H9 (cell line): Measurements from ENCODE around the gene LECT2. TPM values are rescaled to one million over a fixed set of nuclear protein-coding genes. Genes with fewer than 3 reads are reported as not detected.
A peak's percentile ranks its signal among the peaks of the same experiment; 100 is the strongest.

Source experiments
- DNase-seq: peaks from one replicate; pipeline ENCODE4 v3.0.0-alpha.2; 2017
- H2AFZ ChIP-seq: one replicate; pipeline ENCODE4 v1.6.1; 2013; ENCODE audit warnings: mild to moderate bottlenecking, low read length, control low read depth, moderate library complexity
- H2AK5ac ChIP-seq: 2 replicates; pipeline ENCODE4 v1.6.1; 2013; ENCODE audit warnings: low read length, control low read depth, mixed read lengths; ENCODE audit not compliant: insufficient read length
- H2BK120ac ChIP-seq: one replicate; pipeline ENCODE4 v1.6.1; 2013; ENCODE audit warnings: low read depth, mild to moderate bottlenecking, low read length, control low read depth, inconsistent platforms; ENCODE audit not compliant: poor library complexity, severe bottlenecking
- H2BK12ac ChIP-seq: 2 replicates; pipeline ENCODE4 v1.6.1; 2013; ENCODE audit warnings: low read length, control low read depth, mixed read lengths, low read depth; ENCODE audit not compliant: insufficient read length
- H2BK15ac ChIP-seq: 2 replicates; pipeline ENCODE4 v1.6.1; 2013; ENCODE audit warnings: low read depth, low read length, control low read depth
- H2BK20ac ChIP-seq: one replicate; pipeline ENCODE4 v1.6.1; 2013; ENCODE audit warnings: low read depth, mild to moderate bottlenecking, low read length, control low read depth, inconsistent platforms; ENCODE audit not compliant: poor library complexity, severe bottlenecking
- H2BK5ac ChIP-seq: 2 replicates; pipeline ENCODE4 v1.6.1; 2013; ENCODE audit warnings: low read length, control low read depth, mixed read lengths; ENCODE audit not compliant: insufficient read length
- H3K14ac ChIP-seq: 2 replicates; pipeline ENCODE4 v1.6.1; 2013; ENCODE audit warnings: low read length, control low read depth; ENCODE audit not compliant: insufficient read depth
- H3K18ac ChIP-seq: 2 replicates; pipeline ENCODE4 v1.6.1; 2013; ENCODE audit warnings: low read depth, mild to moderate bottlenecking, mixed read lengths, low read length, control low read depth; ENCODE audit not compliant: insufficient read length
- H3K23ac ChIP-seq: 2 replicates; pipeline ENCODE4 v1.6.1; 2013; ENCODE audit warnings: low read length, control low read depth, mixed read lengths, low read depth; ENCODE audit not compliant: insufficient read length
- H3K23me2 ChIP-seq: 2 replicates; pipeline ENCODE4 v1.6.1; 2013; ENCODE audit warnings: low read depth, mild to moderate bottlenecking, mixed read lengths, low read length, control low read depth; ENCODE audit not compliant: insufficient read length, poor library complexity, severe bottlenecking
- H3K27ac ChIP-seq: 2 replicates; pipeline ENCODE4 v1.5.1; 2013; ENCODE audit warnings: low read length, control low read depth, mixed read lengths, low read depth; ENCODE audit not compliant: insufficient read length
- H3K27me3 ChIP-seq: 2 replicates; pipeline ENCODE4 v1.6.1; 2013; ENCODE audit warnings: low read length, control low read depth, inconsistent platforms; ENCODE audit not compliant: insufficient read depth
- H3K4ac ChIP-seq: 2 replicates; pipeline ENCODE4 v1.6.1; 2013; ENCODE audit warnings: low read depth, mild to moderate bottlenecking, control low read depth, inconsistent platforms, low read length, moderate library complexity
- H3K4me1 ChIP-seq: 2 replicates; pipeline ENCODE4 v1.6.1; 2013; ENCODE audit warnings: low read length, control low read depth, inconsistent platforms; ENCODE audit not compliant: insufficient read depth
- H3K4me2 ChIP-seq: 2 replicates; pipeline ENCODE4 v1.6.1; 2013; ENCODE audit warnings: low read length, control low read depth, mixed read lengths; ENCODE audit not compliant: insufficient read length, insufficient read depth
- H3K56ac ChIP-seq: 2 replicates; pipeline ENCODE4 v1.6.1; 2013; ENCODE audit warnings: low read depth, mild to moderate bottlenecking, mixed read lengths, low read length, control low read depth; ENCODE audit not compliant: insufficient read length
- H3K79me1 ChIP-seq: 2 replicates; pipeline ENCODE4 v1.6.1; 2013; ENCODE audit warnings: low read depth, mild to moderate bottlenecking, moderate library complexity, low read length, control low read depth, inconsistent platforms; ENCODE audit not compliant: insufficient read depth, poor library complexity, severe bottlenecking
- H3K79me2 ChIP-seq: 2 replicates; pipeline ENCODE4 v1.6.1; 2013; ENCODE audit warnings: low read length, control low read depth, inconsistent platforms; ENCODE audit not compliant: insufficient read depth
- H3K9ac ChIP-seq: 2 replicates; pipeline ENCODE4 v1.6.1; 2013; ENCODE audit warnings: low read length, control low read depth, mixed read lengths; ENCODE audit not compliant: insufficient read length; ENCODE audit errors: extremely low read depth
- H3K9me3 ChIP-seq: one replicate; pipeline ENCODE4 v1.6.1; 2013; ENCODE audit warnings: low read depth, low read length, inconsistent platforms; ENCODE audit not compliant: control insufficient read depth
- H3T11ph ChIP-seq: one replicate; pipeline ENCODE4 v1.6.1; 2013; ENCODE audit warnings: mild to moderate bottlenecking, low read length, control low read depth, inconsistent platforms
- H4K20me1 ChIP-seq: one replicate; pipeline ENCODE4 v1.6.1; 2013; ENCODE audit not compliant: control insufficient read depth, insufficient read length, insufficient read depth
- H4K5ac ChIP-seq: 2 replicates; pipeline ENCODE4 v1.6.1; 2013; ENCODE audit warnings: low read depth, mild to moderate bottlenecking, mixed read lengths, low read length, control low read depth; ENCODE audit not compliant: insufficient read length
- H4K8ac ChIP-seq: replicated peaks from 2 replicates; pipeline ENCODE4 v1.6.1; 2013; ENCODE audit warnings: low read length, control low read depth, mixed read lengths, low read depth; ENCODE audit not compliant: insufficient read length
- H4K91ac ChIP-seq: 2 replicates; pipeline ENCODE4 v1.6.1; 2013; ENCODE audit warnings: low read depth, mild to moderate bottlenecking, moderate library complexity, mixed read lengths, low read length, control low read depth; ENCODE audit not compliant: insufficient read length
- H3K27ac Mint-ChIP-seq, 3 experiments: 2 replicates in 2 of 3; 3 replicates in 1 of 3; pipeline ENCODE4 v1.8.0; 2020 to 2021; ENCODE audit warnings: mixed read lengths in 3 of 3, mild to moderate bottlenecking in 1 of 3, moderate library complexity in 1 of 3
- H3K27me3 Mint-ChIP-seq: 2 replicates; pipeline ENCODE4 v1.8.0; 2021; ENCODE audit warnings: low read depth, mild to moderate bottlenecking, moderate library complexity, mixed read lengths
- H3K36me3 Mint-ChIP-seq, 3 experiments: 2 replicates in 2 of 3; 3 replicates in 1 of 3; pipeline ENCODE4 v1.8.0; 2020 to 2021; ENCODE audit warnings: low read depth in 3 of 3, mixed read lengths in 3 of 3; ENCODE audit not compliant: insufficient read depth in 1 of 3
- H3K4me1 Mint-ChIP-seq, 2 experiments: 2 replicates each; pipeline ENCODE4 v1.8.0; 2020; ENCODE audit warnings: mixed read lengths in 2 of 2
- H3K4me3 Mint-ChIP-seq, 2 experiments: 2 replicates in 1 of 2; 3 replicates in 1 of 2; pipeline ENCODE4 v1.8.0; 2020 to 2021; ENCODE audit warnings: mild to moderate bottlenecking in 2 of 2, mixed read lengths in 2 of 2, moderate library complexity in 1 of 2
- H3K9me3 Mint-ChIP-seq, 2 experiments: 2 replicates in 1 of 2; 3 replicates in 1 of 2; pipeline ENCODE4 v1.8.0; 2020; ENCODE audit warnings: mild to moderate bottlenecking in 2 of 2, mixed read lengths in 2 of 2, moderate library complexity in 1 of 2
- WGBS: extraction: QIAGEN DNeasy Blood & Tissue Kit; methylation state at CpG from one replicate; pipeline ENCODE4 v1.1.7; 2013; ENCODE audit warnings: missing lambda C conversion rate, low lambda C conversion rate, mixed read lengths; ENCODE audit not compliant: insufficient read length; ENCODE audit errors: extremely low coverage; 5-methylcytosine and 5-hydroxymethylcytosine counted together
- total RNA-seq: library from RNA; stranded (reverse); gene quantifications from 2 replicates; pipeline ENCODE4 v1.2.1, GENCODE V29; 2021
- TF ChIP-seq, protein P1 (sequence below): fragments of 200-600 bp; sonication (generic); conservative IDR thresholded peaks from 3 replicates; pipeline ENCODE4 v1.8.0; 2021; ENCODE audit warnings: antibody characterized with exemption, mild to moderate bottlenecking

Gene LECT2
- total RNA-seq, 1 experiment from 2014 or later = not detected

DNA sequence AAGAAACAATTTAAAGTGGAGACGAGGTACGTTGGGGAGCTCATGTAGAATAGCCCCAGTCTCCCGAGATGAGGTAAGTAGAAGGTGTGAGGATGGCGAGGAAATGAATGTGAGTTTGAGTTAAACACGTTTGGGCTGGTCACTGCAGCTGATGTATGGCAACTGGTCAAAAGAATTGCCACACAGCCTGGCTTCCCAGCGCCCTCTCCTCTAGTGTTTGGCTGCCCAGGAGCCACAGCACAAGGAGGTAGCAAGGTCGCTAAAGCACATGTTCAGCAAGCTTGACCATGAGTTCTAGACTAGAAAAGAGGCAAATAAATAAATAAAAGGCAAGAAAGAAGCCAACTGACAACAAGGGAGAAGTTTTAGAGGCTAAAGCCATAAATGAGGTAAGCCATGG lies 21.4 kb upstream of the LECT2 start:
- no peak overlapping the region for H4K5ac ChIP-seq
- H2AFZ ChIP-seq = no peak overlapping the region
- H3K9ac ChIP-seq = no peak overlapping the region
- no peak overlapping the region for H3T11ph ChIP-seq
- H3K79me1 ChIP-seq = no peaks in the 10 kb centered on the region
- no peak overlapping the region for H4K91ac ChIP-seq
- TF ChIP-seq, protein P1, sequence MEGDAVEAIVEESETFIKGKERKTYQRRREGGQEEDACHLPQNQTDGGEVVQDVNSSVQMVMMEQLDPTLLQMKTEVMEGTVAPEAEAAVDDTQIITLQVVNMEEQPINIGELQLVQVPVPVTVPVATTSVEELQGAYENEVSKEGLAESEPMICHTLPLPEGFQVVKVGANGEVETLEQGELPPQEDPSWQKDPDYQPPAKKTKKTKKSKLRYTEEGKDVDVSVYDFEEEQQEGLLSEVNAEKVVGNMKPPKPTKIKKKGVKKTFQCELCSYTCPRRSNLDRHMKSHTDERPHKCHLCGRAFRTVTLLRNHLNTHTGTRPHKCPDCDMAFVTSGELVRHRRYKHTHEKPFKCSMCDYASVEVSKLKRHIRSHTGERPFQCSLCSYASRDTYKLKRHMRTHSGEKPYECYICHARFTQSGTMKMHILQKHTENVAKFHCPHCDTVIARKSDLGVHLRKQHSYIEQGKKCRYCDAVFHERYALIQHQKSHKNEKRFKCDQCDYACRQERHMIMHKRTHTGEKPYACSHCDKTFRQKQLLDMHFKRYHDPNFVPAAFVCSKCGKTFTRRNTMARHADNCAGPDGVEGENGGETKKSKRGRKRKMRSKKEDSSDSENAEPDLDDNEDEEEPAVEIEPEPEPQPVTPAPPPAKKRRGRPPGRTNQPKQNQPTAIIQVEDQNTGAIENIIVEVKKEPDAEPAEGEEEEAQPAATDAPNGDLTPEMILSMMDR = no peak
- no peak overlapping the region for H4K8ac ChIP-seq
- no peak overlapping the region for H3K14ac ChIP-seq
- H3K23me2 ChIP-seq = no peaks in the 10 kb centered on the region
- WGBS = no CpG with 5 or more reads among the region's 7 CpGs
- H3K4me2 ChIP-seq = no peak overlapping the region
- no peaks in the 10 kb centered on the region for H4K20me1 ChIP-seq
- H3K4ac ChIP-seq = no peak overlapping the region
- no peak overlapping the region for H2BK15ac ChIP-seq
- H2BK5ac ChIP-seq = no peak overlapping the region
- no peaks in the 10 kb centered on the region for H3K9me3 ChIP-seq
- H3K9me3 Mint-ChIP-seq = no peaks in the 10 kb centered on the region
- no peak overlapping the region for H2AK5ac ChIP-seq
- no peak overlapping the region for H3K23ac ChIP-seq
- H3K27ac ChIP-seq = no peak overlapping the region
- H3K27ac Mint-ChIP-seq = peak overlapping the region in 1 of 3 experiments; percentile 82; a peak in 1 of 7 replicates
- no peak overlapping the region for H2BK12ac ChIP-seq
- peaks cover 15 to 19% of the 10 kb centered on the region in 2 experiments for H3K4me1 Mint-ChIP-seq
- peaks cover 20% of the 10 kb centered on the region for H3K27me3 Mint-ChIP-seq
- no peak overlapping the region for H3K18ac ChIP-seq
- no peak overlapping the region for H3K56ac ChIP-seq
- H3K4me1 ChIP-seq = peaks cover 5% of the 10 kb centered on the region; the same call in 1 of the 2 replicates
- H2BK20ac ChIP-seq = no peak overlapping the region
- H3K79me2 ChIP-seq = no peaks in the 10 kb centered on the region
- H2BK120ac ChIP-seq = no peak overlapping the region
- no peak for DNase-seq
- no peak overlapping the region for H3K4me3 Mint-ChIP-seq
- no peaks in the 10 kb centered on the region for H3K27me3 ChIP-seq
- no peaks in the 10 kb centered on the region for H3K36me3 Mint-ChIP-seq
